RWPE1 (cell line): Measurements from ENCODE around the gene SMIM35.

Source experiments
- CTCF ChIA-PET: fragments of 350-600 bp; sonication (Branson Sonifier 250); formaldehyde crosslinking; extraction: SDS; loops from one replicate; lab custom pipeline; 2021; lab: Yijun Ruan, JAX
- POLR2A ChIA-PET: fragments of 400-600 bp; formaldehyde crosslinking; extraction: SDS; loops from one replicate; lab custom pipeline; 2020; ENCODE audit warnings: antibody characterized with exemption; ENCODE audit not compliant: low non-redundant PET; lab: Yijun Ruan, JAX
- DNase-seq: peaks from one replicate; pipeline ENCODE4 v3.0.0; 2012; ENCODE audit warnings: low spot score
- H3K27ac ChIP-seq: fragments of 450-650 bp; 2 replicates; pipeline ENCODE4 v1.5.1; 2017
- CTCF ChIP-seq: fragments of 450-650 bp; conservative IDR thresholded peaks from 2 replicates; pipeline ENCODE4 v1.5.1; 2017; ENCODE audit warnings: low read depth, mild to moderate bottlenecking

Gene SMIM35

GRCh38 chr11:118086913-118087768 is at the start of gene SMIM35:
TSS of gene SMIM35 (minus strand) at chr11:118086963. CDS start at chr11:118086757, 206 bp downstream.
- no peak within 1 kb of the TSS for H3K27ac ChIP-seq
- POLR2A ChIA-PET = interaction anchor here (0.6 kb wide), 1 partner anchor 13 kb away, joined by 3 read pairs; no protein-coding TSS in a partner anchor
- CTCF ChIA-PET = interaction anchor here (0.7 kb wide), 1 partner anchor 189 kb away, joined by 5 read pairs; no protein-coding TSS in a partner anchor
- no peak for DNase-seq
- TF ChIP-seq CTCF = no peak

DNA sequence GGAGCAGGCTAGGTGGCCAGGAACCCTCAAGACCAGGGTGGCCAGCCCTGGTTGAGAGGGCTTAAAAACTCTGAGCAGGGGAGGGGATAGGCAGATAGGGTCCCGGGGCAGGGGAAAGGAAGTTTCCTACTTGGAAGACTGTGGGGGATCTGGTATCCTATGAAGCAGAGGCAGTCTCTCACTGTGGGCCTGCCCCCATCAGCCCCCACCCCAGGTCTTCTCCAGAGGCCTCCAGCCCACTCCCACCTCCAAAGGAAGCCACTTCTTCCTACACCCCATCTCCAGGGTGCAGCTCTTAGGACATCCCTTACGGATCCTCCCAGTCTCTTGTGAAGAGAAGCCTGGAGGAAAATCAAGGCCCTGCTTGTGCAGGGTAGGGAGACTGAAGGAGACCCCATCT is 49.6 kb upstream of the SMIM35 start:
- H3K27ac ChIP-seq = no peak overlapping the region
- no peak for TF ChIP-seq CTCF
- ChIA-PET CTCF (no interaction called here), POLR2A (no interaction called here)
- no peak for DNase-seq

DNA sequence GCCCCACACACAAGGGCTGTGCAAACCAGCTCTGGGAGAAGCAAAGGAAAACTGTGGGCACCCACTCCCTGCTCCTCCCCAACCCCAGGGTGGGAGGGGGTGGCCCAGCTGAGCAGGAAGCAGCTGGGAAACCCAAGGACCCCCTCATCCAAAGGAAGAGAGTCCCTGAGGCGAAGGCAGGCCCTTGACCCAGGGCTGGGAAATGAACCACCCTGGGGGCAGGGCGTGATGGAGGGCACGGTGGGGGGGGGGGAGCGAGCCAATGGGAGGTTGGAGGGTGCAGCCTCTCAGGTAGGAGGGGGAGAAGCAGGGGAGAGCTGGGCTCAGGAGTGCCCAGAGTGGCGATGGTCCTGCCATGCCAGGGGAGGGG is 49.0 kb upstream of the SMIM35 start:
- no peak overlapping the region for H3K27ac ChIP-seq
- no peak for DNase-seq
- CTCF ChIA-PET = no interaction called here
- no peak for TF ChIP-seq CTCF
- POLR2A ChIA-PET = no interaction called here

GRCh38 chr11:118135051-118135795 is 48.5 kb upstream of the SMIM35 start:
- DNase-seq = no peak
- POLR2A ChIA-PET = no interaction called here
- no peak for TF ChIP-seq CTCF
- CTCF ChIA-PET = no interaction called here
- H3K27ac ChIP-seq = no peak overlapping the region

GRCh38 chr11:118133816-118134215 is 47.1 kb upstream of the SMIM35 start:
- ChIA-PET CTCF (interaction anchor here (0.6 kb wide), 1 partner anchor 220 kb away, joined by 3 read pairs; no protein-coding TSS in a partner anchor), POLR2A (interaction anchor here (0.5 kb wide), 1 partner anchor 782 kb away, joined by 3 read pairs; no protein-coding TSS in a partner anchor)
- no peak overlapping the region for H3K27ac ChIP-seq
- DNase-seq = no peak
- no peak for TF ChIP-seq CTCF

DNA sequence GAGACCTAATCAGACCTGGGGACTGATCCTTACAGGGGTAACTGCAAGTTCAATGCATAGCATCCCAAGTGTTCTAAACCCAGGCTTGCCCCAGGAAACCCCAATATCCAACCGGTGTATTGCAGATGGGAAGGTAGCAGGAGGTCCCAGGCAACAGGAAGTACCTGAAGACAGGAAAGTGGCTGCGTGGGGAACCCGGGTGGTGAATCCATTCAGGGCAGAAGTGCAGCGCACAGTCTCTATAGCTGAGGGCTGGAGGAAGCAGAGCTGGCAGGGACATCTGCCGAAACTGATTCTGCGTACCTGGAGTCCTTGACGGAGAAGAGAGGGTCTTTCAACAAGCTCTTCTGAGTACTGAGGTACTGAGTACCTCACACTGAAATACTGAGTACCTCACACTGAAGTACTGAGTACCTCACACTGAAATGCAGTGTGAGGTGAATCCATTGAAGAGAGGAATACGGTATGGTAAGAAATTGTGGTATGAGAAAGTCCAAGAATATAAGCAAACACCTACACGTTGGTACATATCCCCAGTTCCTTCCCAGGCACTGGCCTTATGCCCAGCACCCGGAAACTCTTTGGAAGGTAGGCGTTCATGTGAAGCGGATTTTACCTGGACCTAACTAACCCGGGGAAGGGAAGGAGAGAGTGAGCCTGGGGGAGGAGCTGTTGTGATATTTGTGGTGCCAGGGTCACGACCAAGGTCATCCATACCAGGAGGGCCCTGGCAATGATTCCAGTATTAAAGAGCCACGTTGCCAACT is 45.8 kb upstream of the SMIM35 start:
- POLR2A ChIA-PET = no interaction called here
- no peak for TF ChIP-seq CTCF
- H3K27ac ChIP-seq = no peak overlapping the region
- no peak for DNase-seq
- CTCF ChIA-PET = no interaction called here
